ENCODE measurements around the gene SKA3.

SKA3 gene

DNA sequence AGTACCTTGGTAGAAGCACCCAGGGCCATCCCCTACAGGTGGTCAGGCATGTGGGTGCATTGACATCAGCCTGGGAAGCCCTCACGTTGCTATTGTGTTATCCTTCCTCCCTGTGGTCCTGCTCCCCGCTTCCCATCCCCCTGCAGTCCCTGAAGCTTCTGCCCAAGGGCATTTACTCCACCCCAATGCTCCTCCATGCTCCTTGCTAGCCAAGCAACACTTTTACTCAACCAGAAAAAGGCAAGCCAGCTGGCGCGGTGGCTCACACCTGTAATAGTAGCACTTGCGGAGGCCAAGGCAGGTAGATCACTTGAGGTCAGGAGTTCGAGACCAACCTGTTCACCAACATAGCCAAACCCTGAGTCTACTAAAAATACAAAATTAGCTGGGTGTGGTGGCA, 60.2 kb downstream of the SKA3 start:
- DNase-seq (ENCODE audit: low read depth in 2 of 2), result no peak

GRCh38 chr13:21115231-21115630, 61.1 kb downstream of the SKA3 start:
- DNase-seq (ENCODE audit: low read depth in 2 of 2), result no peak

- no peak for DNase-seq (ENCODE audit: low read depth in 2 of 2)
Measured at GRCh38 chr13:21111546-21111945, 64.8 kb downstream of the SKA3 start.

GRCh38 chr13:21109168-21109567, 67.2 kb downstream of the SKA3 start:
- no peak for DNase-seq (ENCODE audit: low read depth in 2 of 2)

DNA sequence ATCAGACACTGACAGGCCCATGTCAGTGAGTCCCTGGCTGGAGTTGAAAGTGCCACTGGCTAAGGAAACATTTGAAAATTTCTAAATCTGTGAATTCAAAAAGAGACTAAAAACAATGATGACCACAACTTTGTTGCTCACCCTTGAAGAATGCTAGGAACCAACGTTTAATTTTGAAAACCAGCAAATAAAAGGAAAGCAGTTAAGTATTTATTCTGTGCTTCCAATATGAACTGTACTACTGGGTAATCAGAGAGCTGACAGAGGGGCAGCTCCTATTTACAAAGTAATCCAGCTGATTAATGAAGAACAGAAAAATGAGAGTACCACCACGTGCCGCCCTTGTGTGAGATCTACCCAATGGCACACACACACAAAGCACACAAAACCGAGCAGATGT, 70.3 kb downstream of the SKA3 start:
- DNase-seq (ENCODE audit: low read depth in 2 of 2), result no peak

DNA sequence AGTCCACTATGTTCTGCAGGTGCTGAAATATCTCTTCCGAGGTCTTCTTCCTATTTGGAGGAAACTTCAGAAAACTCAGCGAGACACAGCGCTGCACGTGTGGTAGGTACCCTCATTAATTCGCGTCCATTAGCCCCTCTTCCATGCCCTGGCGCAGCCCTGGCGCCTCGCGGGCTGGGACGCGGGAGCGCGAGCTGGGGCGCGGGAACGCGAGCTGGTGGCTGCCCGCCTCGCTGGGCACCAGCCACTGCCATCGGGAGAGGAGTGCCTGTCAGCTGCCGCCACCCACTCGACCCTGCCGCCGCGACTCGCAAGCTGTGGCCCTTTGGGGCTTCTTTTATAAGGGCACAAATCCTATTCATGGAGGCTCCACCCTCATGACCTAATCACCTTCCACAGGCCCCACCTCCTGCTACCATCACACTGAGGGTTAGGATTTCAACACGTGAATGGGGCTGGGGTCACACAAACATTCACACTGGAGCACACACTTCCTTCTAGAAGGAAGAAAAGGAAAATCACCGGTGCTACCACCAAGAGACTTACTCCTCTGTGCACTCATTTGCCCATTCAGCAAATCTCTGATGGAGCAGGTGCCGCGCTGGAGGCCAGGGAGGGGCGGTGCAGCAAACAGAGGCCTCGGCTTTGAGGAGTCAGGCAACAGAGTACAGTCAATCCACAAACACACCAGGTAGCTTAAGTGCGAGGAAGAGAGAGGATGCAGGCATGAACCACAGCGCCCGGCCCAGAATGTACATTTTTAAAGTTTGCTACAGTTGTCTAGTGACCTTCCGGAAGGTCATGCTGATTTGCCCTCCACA, 71.9 kb downstream of the SKA3 start:
- no peak for DNase-seq (ENCODE audit: low read depth in 2 of 2)

Data from stimulated activated CD8-positive, alpha-beta memory T cell treated with anti-CD3 and anti-CD28 coated beads, Interleukin-2, amount 100 ng/mL, for 48 hours (primary cell).